ENCODE data around the gene CHCHD1.
A peak's percentile ranks its signal among the peaks of the same experiment; 100 is the strongest.
"Not testable (repeated sequence)": the region's sequence is repeated elsewhere in the genome, so short reads cannot be mapped to it uniquely, and the experiment has no call there.

Gene CHCHD1

DNA sequence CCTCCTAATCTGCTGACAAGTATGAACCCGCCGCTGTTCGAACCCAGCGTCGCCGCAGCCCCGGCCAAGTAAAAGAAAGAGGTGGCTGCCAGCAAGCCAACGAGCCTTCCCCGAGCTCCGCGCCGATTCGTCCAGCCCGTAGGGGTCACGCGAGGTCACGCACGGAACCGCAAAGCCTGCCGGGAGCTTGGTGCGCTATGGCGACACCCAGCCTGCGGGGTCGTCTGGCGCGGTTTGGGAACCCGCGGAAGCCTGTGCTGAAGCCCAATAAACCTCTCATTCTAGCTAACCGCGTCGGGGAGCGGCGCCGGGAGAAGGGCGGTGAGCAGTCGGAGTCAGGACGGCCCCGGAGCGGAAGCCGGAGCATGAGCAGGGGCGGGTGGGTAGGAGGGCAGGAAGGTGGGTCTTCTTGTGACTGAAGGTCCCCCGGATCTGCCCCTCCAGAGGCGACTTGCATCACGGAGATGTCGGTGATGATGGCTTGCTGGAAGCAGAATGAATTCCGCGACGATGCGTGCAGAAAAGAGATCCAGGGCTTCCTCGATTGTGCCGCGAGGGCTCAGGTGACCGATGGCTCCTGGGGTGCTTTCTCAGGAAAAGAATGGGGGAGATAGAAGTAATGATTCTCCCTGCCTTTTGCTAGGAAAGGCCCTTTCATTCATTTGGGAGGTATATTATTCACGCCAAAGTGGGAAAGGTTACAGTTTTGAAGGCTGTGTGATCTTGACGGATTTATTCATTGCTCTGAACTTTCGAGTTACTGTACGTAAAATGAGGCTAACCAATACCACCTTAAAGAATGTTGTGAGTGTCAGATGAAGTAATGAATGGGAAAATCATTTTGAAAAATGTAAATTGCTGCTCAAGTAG lies at the start of gene CHCHD1:
TSS of gene CHCHD1 (plus strand) at position 170 of the 870 bp plus-strand sequence. CDS start at position 198, 28 bp downstream.
- DNase-seq: peak; percentile 54

DNA sequence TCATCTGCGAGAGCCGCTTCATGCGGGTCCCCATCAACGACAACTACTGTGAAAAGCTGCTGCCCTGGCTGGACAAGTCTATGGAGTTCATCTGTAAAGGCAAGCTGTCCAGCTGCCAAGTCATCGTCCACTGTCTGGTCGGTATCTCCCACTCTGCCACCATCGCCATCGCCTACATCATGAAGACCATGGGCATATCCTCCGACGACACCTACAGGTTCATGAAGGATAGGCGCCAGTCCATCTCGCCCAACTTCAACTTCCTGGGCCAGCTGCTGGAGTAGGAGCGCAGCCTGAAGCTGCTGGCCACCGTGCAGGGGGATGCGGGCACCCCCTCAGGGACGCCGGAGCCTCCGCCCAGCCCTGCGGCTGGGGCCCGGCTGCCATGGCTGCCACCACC lies 49.4 kb upstream of the CHCHD1 start:
- DNase-seq: no peak

- DNase-seq: no peak
These were observed 48.8 kb upstream of the CHCHD1 start for GRCh38 chr10:73732931-73733623.

DNA sequence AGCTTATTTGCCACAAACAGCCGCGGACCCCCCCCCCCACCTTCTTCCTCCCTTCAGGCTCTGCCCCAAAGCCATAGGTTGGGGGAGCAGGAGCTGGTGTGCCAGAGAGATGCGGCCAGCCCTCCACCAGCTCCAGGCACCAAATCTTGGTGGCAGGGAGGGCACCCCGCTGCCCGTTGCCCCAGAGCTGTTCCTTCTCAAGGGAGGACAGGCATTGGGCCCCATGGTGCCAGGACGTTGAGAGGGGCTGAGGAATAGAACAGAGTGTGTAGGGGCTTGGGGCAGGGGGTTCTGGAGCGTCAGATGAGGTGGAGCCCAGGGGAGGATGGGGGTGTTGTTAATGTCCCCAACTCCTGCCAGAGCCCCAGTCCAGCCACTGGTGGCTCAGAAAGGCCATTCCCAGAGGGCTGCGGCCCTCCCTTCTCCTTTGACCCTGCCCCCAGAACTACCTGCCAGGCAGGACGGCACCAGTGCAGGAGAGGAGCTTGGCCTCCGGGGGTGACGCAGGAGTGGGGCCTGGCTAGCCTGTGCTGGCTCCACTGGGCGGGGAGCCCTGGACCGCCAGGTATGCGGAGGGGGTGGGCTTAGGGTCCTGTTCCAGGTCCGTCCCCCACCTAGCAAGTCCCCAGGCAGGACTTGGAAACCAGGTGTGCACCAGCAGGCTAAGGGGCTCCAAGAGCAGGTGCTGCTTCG lies 47.7 kb upstream of the CHCHD1 start:
- no peak for DNase-seq

DNA sequence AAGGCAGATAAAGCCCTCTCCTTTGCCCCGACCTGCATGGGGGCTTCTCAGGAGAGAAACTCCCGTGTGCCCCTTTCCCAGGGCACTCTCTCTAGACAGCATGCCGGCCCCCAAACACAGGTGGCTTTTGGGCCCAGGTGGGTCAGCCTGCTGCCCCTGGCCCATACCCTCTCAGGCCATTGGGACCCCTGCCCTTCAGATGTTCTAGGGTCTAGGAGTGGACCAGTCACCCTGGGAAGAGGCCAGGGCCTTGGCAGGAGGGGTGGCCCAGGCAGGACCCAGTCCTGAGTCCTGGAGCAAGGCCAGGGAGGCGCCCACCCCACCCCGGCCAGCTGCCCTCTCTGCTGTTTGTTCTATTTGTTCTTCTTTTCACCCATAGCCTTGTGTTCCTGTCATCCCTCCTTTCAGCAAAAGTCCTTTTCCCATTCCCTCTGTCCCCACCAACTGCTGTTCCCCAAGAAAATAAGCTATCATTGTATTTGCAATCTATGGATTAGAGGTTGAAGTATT lies 47.0 kb upstream of the CHCHD1 start:
- no peak for DNase-seq

GRCh38 chr10:73740501-73741254 lies 41.2 kb upstream of the CHCHD1 start:
- DNase-seq: not testable (repeated sequence)

- no peak for DNase-seq
These were observed 39.5 kb upstream of the CHCHD1 start for GRCh38 chr10:73742454-73742734.

- no peak for DNase-seq
These were observed 38.4 kb upstream of the CHCHD1 start for GRCh38 chr10:73743327-73743904.

DNA sequence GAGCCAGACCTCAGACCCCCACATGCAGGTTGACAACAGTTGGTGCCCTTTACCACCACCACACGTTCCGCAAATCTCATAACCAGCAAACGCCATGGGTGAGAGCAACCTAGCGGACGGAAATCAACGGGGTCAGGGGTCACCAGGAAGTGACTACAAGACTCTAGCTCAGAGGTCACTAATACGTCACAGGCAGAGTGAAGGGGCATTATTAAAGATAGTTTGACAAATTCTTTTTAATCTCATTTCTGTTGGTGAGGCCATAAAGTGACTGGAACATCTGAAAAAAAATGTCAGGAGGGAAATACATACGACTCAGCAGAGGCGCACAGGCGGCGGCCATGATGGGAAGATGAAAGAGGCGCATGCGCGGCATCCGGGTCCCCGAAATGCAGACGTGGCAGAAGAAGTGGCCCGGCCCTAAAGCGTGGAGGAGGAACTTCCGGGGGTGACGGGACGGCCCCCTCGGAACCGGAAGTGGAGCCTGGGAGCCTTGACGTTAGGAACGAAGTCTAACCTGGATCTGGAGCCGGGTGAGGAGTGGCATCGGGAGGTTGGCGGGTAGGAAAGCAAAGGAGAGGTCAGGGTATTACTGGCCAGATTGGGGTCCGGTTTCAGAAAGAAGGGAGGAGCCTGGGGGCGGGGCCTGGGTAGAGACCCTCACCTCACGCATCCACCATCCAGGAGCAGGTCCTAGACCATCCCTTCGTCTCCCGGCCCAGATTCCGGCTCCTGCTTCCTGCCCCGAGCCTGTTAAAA lies 37.8 kb upstream of the CHCHD1 start, which contains the start of gene SEC24C:
TSS of gene SEC24C (plus strand) at position 468 of the 759 bp plus-strand sequence. CDS start 2,461 bp downstream, outside the sequence.
- peak; percentile 75 for DNase-seq

DNA sequence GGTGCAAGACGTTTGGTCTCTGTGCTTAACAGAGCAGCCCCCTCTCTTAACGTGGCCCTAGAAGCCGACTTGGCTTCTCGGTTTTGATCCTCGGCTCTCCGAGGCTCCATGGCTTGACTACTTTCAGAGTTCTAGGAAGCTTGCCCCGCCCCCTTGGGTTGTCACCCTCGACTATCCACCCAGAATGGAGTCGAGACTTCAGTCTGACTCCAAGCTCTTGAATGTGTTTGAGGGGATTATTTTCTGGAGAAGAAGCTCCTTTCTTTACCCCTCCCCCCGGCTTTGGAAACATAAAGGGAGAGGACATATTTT lies 37.2 kb upstream of the CHCHD1 start:
- DNase-seq: no peak

DNA sequence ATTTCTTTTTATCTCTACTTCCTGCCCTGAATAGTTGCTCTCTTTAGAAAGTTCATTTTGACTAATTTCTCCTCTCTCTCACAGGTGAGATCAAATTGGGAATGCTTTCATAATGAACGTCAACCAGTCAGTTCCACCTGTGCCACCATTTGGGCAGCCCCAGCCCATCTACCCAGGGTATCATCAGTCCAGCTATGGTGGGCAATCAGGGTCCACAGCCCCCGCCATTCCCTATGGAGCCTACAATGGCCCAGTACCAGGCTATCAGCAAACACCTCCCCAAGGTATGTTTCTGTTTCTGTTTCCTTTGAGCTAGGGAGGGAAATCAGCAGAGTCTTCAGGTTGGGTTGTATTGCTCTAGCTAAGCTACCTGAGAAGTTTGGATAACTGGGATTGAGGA lies 35.1 kb upstream of the CHCHD1 start:
- no peak for DNase-seq

- no peak for DNase-seq
These were observed 31.0 kb upstream of the CHCHD1 start for GRCh38 chr10:73750819-73751218.

- no peak for DNase-seq
These were observed 25.7 kb upstream of the CHCHD1 start for GRCh38 chr10:73756183-73756582.

GRCh38 chr10:73758704-73759511 lies 22.9 kb upstream of the CHCHD1 start:
- DNase-seq: peak; percentile 40

- peak; percentile 50 for DNase-seq
These were observed 22.2 kb upstream of the CHCHD1 start for GRCh38 chr10:73759512-73760115.

DNA sequence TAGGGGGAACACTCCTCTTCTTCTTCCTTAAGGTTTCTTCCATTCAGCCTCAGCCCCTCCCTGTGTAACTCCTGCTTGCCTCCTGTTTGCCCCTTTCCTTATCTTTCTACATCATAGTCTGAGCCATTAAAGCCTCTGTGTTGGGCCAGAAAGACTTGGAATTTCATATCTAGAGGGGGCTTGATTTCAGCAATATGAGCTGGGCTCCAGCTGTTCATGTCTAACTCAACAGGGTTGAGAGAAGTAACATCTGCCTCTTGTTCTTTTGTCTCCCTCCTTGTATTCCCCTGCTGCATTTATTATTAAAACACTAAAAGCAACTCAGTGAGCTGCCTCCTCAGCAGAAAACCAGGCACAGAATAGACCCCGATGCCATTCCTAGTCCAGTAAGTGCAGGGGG lies 20.1 kb upstream of the CHCHD1 start:
- DNase-seq: no peak

DNA sequence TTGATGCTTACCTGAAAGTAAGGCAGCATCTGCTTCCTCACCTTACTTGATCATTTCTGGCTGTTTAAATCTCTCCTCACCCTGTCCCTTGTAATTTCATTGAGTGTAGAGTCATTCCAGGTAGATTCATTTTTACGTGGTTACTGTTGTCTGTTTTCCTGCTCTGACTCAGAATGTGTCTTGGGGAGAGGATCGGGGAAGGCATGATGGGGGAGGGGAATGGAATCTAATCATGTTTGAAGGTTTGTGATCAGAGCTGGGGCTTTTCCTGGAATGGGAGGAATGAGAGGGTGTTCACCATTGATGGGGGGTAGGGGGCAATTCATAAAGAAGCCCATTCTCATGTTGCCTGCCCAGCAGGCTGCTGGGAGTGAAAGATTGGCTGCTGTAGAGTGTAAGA lies 18.9 kb upstream of the CHCHD1 start:
- no peak for DNase-seq

GRCh38 chr10:73763343-73763742 lies 18.5 kb upstream of the CHCHD1 start:
- DNase-seq: no peak

GRCh38 chr10:73765066-73765465 lies 16.8 kb upstream of the CHCHD1 start:
- DNase-seq: no peak

DNA sequence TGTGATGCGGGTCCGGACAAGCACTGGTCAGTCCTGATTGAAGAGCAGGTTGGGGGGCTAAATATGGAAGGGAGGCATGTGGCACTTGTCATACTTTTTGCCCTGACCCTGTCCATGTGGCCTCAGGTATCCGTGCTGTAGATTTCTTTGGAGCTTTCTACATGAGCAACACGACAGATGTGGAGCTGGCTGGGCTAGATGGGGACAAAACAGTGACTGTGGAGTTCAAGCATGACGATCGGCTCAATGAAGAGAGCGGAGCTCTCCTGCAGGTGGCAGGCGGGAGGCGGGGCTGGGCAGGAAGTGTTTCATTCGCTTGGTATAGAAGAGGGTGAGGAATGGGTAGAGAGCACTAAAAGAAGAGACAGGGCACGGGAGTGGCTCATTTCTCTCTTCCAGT lies 13.0 kb upstream of the CHCHD1 start:
- DNase-seq: no peak
